T-helper 9 cell (primary cell): ENCODE measurements around the gene ZFP36.
"Not testable (repeated sequence)": the region's sequence is repeated elsewhere in the genome, so short reads cannot be mapped to it uniquely, and the experiment has no call there.

ENCODE experiments used
- DNase-seq: peaks from one replicate; pipeline ENCODE4 v3.0.0-alpha.2; 2020

Gene ZFP36

DNA sequence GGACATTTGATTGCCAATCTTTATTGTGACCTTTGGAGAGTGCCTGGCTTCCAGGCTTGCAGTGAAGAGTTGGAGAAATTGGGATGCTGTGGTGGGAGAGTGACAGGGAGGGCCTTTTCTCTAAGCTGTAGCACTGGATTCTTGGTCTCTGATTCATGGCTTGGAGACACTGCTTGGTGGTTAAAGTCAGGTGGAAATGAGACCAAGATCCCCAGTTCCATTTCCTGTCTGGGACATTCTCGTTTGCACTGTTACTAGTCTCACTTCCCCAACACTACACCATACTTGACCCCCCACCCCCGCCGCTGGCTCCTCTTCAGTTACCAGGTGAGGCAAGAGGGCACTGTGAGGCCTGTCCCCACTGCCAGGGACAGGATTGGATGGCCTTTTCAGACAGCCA is 41.6 kb downstream of the ZFP36 start:
- no peak for DNase-seq

DNA sequence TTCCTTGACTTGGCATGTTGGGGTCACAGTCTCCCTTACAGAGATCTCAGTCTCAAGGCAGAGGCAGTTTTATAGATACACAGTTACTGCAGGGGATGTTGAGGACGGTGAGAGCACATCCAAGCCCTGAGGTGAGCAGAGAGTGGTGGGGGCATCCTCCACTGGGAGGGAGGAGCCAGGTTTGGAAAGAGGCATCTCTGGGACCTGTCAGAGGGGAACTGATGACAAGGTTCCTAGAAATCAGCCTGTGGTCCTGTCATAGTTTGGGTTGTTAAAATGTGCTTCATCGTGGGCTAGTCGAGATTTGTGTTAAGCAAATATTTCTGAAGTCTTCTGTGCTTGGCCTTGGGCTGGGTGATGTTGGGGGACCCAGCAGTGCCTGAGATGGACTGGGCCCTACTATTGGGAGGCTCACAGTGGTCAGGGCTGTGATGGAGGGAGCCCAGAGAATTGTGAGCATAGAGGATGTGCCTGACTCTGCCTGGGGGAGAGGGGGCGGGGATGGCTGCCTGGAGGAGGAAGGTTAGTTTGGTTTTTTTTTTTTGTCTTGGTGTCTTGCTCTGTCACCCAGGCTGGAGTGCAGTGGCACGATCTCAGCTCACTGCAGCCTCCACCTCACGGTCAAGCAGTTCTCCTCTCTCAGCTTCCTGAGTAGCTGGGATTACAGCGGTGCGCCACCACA is 42.6 kb downstream of the ZFP36 start:
- DNase-seq = no peak

DNA sequence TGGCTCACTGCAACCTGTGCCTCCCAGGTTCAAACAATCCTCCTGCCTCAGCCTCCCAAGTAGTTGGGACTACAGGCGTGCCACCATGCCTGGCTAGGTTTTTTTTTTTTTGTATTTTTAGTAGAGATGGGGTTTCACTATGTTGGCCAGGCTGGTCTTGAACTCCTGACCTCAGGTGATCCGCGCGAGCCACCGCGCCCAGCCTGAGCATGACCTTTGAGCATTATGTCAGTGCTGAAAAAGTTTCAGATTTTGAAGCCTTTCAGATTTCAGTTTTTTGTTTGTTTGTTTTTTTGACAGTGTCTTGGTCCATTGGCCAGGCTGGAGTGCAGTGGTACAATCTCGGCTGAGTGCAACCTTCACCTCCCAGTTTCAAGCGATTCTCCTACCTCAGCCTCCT is 44.6 kb downstream of the ZFP36 start:
- not testable (repeated sequence) for DNase-seq
